HFFc6 (cell line): ENCODE data around the gene DNAJB11. TPM values are rescaled to one million over a fixed set of nuclear protein-coding genes. Genes with fewer than 3 reads are reported as not detected.

ENCODE experiments used
- DNase-seq: peaks from one replicate; pipeline ENCODE4 v3.0.0-alpha.2; 2018
- H3K27ac Mint-ChIP-seq: 2 replicates; pipeline ENCODE4 v1.8.0; 2020; ENCODE audit warnings: mild to moderate bottlenecking, mixed read lengths
- H3K27me3 Mint-ChIP-seq: 2 replicates; pipeline ENCODE4 v1.8.0; 2021; ENCODE audit warnings: mild to moderate bottlenecking, moderate library complexity, mixed read lengths; ENCODE audit not compliant: insufficient read depth
- H3K36me3 Mint-ChIP-seq: 2 replicates; pipeline ENCODE4 v1.8.0; 2021; ENCODE audit warnings: low read depth, mixed read lengths
- H3K4me1 Mint-ChIP-seq: 2 replicates; pipeline ENCODE4 v1.8.0; 2020; ENCODE audit warnings: low read depth, mixed read lengths
- H3K4me3 Mint-ChIP-seq: 2 replicates; pipeline ENCODE4 v1.8.0; 2020; ENCODE audit warnings: mild to moderate bottlenecking, moderate library complexity, mixed read lengths
- H3K9me3 Mint-ChIP-seq: 2 replicates; pipeline ENCODE4 v1.8.0; 2020; ENCODE audit warnings: mild to moderate bottlenecking, mixed read lengths
- total RNA-seq, 6 experiments: library from RNA; stranded (reverse); fragmentation: NEBNext Ultra II Directional; extraction: Animal tissue kit (Norgen Biotek cat#: 25700); gene quantifications; 2 replicates in 1 of 6; 3 replicates in 5 of 6; pipeline ENCODE4 v1.2.3, GENCODE V29; 2021
- TF ChIP-seq, protein P1 (sequence below): fragments of 200-600 bp; sonication (generic); IDR thresholded peaks from 2 replicates; pipeline ENCODE4 v1.5.0; 2021; ENCODE audit warnings: antibody characterized with exemption, mild to moderate bottlenecking

The DNAJB11 gene
- total RNA-seq, 6 experiments from 2014 or later, result 76.8 to 94.0 (median 84.2) TPM

DNA sequence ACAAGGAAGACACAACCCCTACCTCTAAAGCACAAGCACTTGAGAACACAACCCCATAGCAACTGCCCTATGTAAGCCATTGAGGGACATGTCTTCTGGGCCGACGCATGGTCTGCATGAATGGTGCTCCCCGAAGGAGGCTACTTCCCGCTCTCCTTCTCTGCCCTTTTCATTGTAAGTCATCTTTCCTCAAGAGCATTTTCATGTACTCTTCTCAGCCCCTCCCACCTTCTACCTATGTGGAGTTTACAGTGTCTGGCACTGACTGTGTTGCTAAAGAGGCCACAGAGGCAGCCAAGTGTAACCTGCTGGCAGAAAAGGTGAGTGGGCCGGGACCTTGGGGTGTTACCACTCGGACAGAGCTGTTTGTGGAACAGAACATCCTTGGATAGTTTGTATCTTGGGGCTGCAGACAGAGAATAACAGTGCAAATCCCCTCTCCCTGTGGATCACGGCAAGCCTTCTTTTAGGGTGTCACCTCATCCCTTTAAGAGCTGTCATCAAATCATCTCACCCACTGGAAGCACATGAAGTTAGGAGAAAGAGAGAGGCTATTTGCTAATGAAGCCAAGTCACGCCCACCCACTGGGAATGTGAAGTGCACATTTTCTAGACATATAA is 47.9 kb downstream of the DNAJB11 start:
- DNase-seq, result no peak
- TF ChIP-seq, protein P1, sequence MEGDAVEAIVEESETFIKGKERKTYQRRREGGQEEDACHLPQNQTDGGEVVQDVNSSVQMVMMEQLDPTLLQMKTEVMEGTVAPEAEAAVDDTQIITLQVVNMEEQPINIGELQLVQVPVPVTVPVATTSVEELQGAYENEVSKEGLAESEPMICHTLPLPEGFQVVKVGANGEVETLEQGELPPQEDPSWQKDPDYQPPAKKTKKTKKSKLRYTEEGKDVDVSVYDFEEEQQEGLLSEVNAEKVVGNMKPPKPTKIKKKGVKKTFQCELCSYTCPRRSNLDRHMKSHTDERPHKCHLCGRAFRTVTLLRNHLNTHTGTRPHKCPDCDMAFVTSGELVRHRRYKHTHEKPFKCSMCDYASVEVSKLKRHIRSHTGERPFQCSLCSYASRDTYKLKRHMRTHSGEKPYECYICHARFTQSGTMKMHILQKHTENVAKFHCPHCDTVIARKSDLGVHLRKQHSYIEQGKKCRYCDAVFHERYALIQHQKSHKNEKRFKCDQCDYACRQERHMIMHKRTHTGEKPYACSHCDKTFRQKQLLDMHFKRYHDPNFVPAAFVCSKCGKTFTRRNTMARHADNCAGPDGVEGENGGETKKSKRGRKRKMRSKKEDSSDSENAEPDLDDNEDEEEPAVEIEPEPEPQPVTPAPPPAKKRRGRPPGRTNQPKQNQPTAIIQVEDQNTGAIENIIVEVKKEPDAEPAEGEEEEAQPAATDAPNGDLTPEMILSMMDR, result no peak
- Mint-ChIP-seq H3K4me1 (peaks cover 28% of the 10 kb centered on the region), H3K36me3 (no peaks in the 10 kb centered on the region), H3K27ac (no peak overlapping the region), H3K4me3 (no peak overlapping the region), H3K9me3 (no peaks in the 10 kb centered on the region), H3K27me3 (peaks cover 7% of the 10 kb centered on the region)

DNA sequence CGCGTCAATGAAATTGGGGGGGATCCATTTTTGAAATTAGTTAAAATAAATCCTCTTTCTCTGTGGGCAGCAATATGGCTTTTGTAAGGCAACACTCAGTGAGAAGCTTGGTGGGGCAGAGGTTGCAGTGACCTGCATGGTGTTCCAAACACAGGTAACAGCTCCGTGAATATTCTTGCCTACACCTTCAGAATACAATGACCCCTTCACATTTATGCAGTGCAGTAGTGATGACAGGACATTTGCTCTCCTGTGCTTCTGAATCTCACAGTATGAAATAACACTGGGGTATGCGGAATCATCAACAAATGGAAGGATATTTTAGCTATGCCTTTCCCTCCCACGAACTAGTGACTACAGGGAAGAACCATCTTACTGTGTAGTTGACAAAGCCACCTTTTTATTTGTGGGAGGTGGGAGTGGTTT is 49.3 kb downstream of the DNAJB11 start:
- Mint-ChIP-seq H3K9me3 (no peaks in the 10 kb centered on the region), H3K4me1 (peaks cover 25% of the 10 kb centered on the region), H3K27me3 (peaks cover 6% of the 10 kb centered on the region), H3K4me3 (no peak overlapping the region), H3K36me3 (no peaks in the 10 kb centered on the region), H3K27ac (no peak overlapping the region)
- TF ChIP-seq, protein P1, result no peak
- DNase-seq, result no peak

DNA sequence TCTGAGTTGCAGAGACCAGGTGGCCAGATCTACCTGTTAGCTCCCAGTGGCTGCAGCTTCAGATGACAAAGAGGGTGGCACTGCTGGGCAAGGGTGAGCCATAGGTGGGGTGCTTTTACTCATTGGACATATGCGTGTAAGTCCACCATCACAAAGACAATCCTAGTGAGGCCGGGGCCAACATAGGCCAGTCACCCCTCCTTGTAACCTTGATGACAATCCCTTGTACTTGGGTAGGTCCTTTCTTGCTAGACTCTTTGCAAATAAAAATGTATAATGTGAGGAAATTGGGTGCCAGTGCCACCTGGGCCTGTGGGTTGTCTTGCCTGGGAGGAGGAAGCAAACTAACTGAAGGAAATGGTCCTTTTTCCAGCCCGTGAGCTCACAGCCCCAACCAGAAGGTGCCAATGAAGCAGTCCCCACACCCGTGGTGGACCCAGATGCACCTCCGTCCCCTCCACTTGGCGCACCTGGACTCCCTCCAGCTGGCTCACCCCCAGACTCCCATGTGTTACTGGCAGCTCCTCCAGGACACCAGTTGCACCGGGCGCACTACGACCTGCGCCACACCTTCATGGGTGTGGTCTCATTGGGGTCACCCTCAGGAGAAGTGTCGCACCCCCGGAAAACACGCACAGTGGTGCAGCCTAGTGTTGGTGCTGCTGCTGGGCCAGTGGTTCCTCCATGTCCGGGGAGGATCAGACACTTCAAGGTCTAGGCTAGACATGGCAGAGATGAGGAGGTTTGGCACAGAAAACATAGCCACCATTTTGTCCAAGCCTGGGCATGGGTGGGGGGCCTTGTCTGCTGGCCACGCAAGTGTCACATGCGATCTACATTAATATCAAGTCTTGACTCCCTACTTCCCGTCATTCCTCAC is 49.9 kb downstream of the DNAJB11 start:
- Mint-ChIP-seq H3K27me3 (peaks cover 6% of the 10 kb centered on the region), H3K4me1 (peaks cover 21% of the 10 kb centered on the region), H3K4me3 (no peak overlapping the region), H3K27ac (no peak overlapping the region), H3K9me3 (no peaks in the 10 kb centered on the region), H3K36me3 (no peaks in the 10 kb centered on the region)
- no peak for DNase-seq
- TF ChIP-seq, protein P1, result no peak

DNA sequence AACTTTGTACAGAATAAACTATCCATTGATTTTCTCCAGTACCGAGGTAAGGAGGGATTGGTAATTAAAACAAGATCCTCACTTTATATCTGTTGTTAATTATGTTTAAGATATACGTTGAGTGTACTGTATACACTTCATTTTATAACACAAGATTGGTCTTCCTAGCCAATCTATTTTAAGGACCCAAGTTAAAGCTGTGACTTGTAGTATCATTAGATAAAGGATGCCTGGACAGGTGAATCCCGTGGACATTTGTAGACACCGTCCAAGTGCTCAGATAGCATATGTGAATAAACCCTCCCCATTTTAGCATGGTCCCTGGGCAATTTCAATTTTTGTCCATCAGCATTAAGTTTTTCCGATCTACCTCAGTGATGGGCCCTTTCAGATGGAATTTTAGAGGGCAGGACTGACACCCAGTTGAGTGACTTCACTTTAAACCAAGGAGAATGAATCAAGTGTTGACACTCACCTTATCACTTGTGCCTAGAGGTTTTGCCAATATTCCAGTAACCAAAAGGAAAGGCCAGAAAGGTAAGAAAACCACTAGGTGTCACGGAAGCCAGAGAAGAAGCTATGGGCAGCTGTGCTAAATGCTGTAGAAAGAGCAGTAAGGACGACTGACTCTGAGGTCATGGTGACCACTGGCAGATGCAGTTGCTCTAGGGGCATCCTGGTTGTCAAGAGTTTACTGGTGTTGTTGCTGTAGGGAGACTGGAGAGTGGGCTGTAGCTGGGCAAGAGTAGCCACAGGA is 51.6 kb downstream of the DNAJB11 start:
- no peak for DNase-seq
- Mint-ChIP-seq H3K36me3 (no peaks in the 10 kb centered on the region), H3K27ac (no peak overlapping the region), H3K27me3 (peaks cover 6% of the 10 kb centered on the region), H3K4me3 (no peak overlapping the region), H3K9me3 (no peaks in the 10 kb centered on the region), H3K4me1 (peaks cover 11% of the 10 kb centered on the region)
- TF ChIP-seq, protein P1, result no peak

DNA sequence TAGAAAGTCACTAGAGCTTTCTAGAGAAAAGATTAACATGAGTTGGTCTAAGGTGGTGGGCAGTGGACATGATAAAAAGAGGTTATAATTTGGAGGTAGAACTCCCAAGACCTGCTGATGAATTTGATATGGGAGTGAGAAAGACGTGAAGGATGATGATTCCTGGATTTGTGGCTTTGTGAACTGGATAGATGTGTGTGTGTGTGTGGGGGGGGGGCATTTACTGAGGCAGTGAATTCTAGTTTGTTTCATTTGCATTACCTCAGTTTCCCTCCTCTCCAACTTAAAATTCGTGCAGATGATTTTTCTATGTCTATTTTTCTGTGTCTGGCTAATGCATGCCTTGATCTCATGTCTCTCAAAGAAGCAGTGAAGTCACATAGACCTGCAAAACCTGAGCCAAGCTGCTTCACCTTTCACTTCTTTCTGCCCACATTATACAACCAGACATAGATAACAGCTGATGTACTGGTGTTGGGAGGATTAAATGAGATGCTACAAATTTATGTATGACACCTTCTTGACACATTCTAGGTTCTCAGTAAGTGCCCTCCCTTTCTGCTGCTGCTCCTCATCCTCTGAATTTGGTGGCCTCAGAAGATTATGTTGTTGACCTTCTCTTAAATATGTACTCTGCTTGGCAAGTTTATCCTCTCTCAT is 52.3 kb downstream of the DNAJB11 start:
- TF ChIP-seq, protein P1, result no peak
- Mint-ChIP-seq H3K4me3 (no peak overlapping the region), H3K27me3 (peaks cover 6% of the 10 kb centered on the region), H3K27ac (no peak overlapping the region), H3K9me3 (no peaks in the 10 kb centered on the region), H3K4me1 (peaks cover 4% of the 10 kb centered on the region), H3K36me3 (no peaks in the 10 kb centered on the region)
- no peak for DNase-seq
